Right atrium auricular region (tissue), 2 donors: ENCODE results near the gene ARHGEF17. TPM values are rescaled to one million over a fixed set of nuclear protein-coding genes. Genes with fewer than 3 reads are reported as not detected.

Experiments
- DNase-seq: peaks from one replicate; pipeline ENCODE4 v3.0.0-alpha.2; 2019; ENCODE audit warnings: low spot score
- H3K27ac ChIP-seq, 2 donors: fragments of 200-600 bp; sonication (generic); 1 replicate in 1 of 2; 2 replicates in 1 of 2; pipeline ENCODE4 v1.5.1; 2016 to 2019
- H3K27me3 ChIP-seq, 2 donors: fragments of 200-600 bp; sonication (generic); one replicate each; pipeline versions ENCODE4 v1.5.1 to v1.6.0; 2017 to 2019
- H3K36me3 ChIP-seq: fragments of 200-600 bp; sonication (generic); one replicate; pipeline ENCODE4 v1.5.1; 2016
- H3K4me1 ChIP-seq, 2 donors: fragments of 200-600 bp; sonication (generic); one replicate each; pipeline versions ENCODE4 v1.5.1 to v1.6.0; 2017 to 2019
- H3K4me3 ChIP-seq, 2 donors: fragments of 200-600 bp; sonication (generic); 1 replicate in 1 of 2; 2 replicates in 1 of 2; pipeline ENCODE4 v1.5.1; 2017 to 2019; ENCODE audit warnings: mild to moderate bottlenecking in 1 of 2, moderate library complexity in 1 of 2
- H3K9me3 ChIP-seq, 2 donors: fragments of 200-600 bp; sonication (generic); one replicate each; pipeline ENCODE4 v1.5.1; 2019
- total RNA-seq, 2 donors: library from RNA; depleted of rRNA; stranded (reverse); fragments of >200 nt; gene quantifications; one replicate each; pipeline ENCODE4 v1.1.0, GENCODE V29; 2016
- TF ChIP-seq, protein P1 (sequence below), 2 donors: fragments of 200-600 bp; sonication (generic); IDR thresholded peaks; one replicate each; pipeline ENCODE4 v1.5.1; 2019; ENCODE audit warnings: antibody characterized with exemption in 2 of 2

Gene ARHGEF17
- total RNA-seq, 2 donors from 2014 or later: 41.6 to 59.9 TPM

- Histone ChIP-seq H3K4me1 (peaks cover 0 to 34% of the 10 kb centered on the region in 2 donors), H3K36me3 (no peaks in the 10 kb centered on the region), H3K27ac (no peak overlapping the region), H3K27me3 (no peaks in the 10 kb centered on the region), H3K9me3 (no peaks in the 10 kb centered on the region), H3K4me3 (no peak overlapping the region)
- TF ChIP-seq, protein P1, sequence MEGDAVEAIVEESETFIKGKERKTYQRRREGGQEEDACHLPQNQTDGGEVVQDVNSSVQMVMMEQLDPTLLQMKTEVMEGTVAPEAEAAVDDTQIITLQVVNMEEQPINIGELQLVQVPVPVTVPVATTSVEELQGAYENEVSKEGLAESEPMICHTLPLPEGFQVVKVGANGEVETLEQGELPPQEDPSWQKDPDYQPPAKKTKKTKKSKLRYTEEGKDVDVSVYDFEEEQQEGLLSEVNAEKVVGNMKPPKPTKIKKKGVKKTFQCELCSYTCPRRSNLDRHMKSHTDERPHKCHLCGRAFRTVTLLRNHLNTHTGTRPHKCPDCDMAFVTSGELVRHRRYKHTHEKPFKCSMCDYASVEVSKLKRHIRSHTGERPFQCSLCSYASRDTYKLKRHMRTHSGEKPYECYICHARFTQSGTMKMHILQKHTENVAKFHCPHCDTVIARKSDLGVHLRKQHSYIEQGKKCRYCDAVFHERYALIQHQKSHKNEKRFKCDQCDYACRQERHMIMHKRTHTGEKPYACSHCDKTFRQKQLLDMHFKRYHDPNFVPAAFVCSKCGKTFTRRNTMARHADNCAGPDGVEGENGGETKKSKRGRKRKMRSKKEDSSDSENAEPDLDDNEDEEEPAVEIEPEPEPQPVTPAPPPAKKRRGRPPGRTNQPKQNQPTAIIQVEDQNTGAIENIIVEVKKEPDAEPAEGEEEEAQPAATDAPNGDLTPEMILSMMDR (IDR thresholded peaks at IDR 0.05): no peak
- DNase-seq: no peak
Measured at GRCh38 chr11:73416786-73417185, 108.7 kb downstream of the ARHGEF17 start.

Other genes starting within 250 kb of the ARHGEF17 start
- gene FCHSD2, start 166.0 kb upstream of the ARHGEF17 start, total RNA-seq: 10 to 100 TPM; 23.9 to 24.0 TPM
- 10 to 100 TPM in 1 of 2 donors, 1 to 10 TPM in 1; 9.5 to 14.7 TPM for gene P2RY2, start 90.0 kb upstream of the ARHGEF17 start, total RNA-seq
- gene P2RY6, start 35.9 kb upstream of the ARHGEF17 start, total RNA-seq: 1 to 10 TPM in 1 of 2 donors, under 1 TPM in 1; 0.19 to 1.9 TPM
- gene RELT, start 68.1 kb downstream of the ARHGEF17 start, total RNA-seq: 1 to 10 TPM; 2.0 to 7.0 TPM